Retinal pigment epithelial cell (primary cell): Measurements from ENCODE around the gene GORASP1.

Source experiments
- DNase-seq: peaks from one replicate; pipeline ENCODE4 v3.0.0-alpha.2; 2010; ENCODE audit warnings: low read depth
- H3K4me3 ChIP-seq: 2 replicates; pipeline ENCODE4 v1.5.1; 2011; ENCODE audit warnings: mild to moderate bottlenecking, low read length, control low read depth, moderate library complexity
- CTCF ChIP-seq: conservative IDR thresholded peaks from 2 replicates; pipeline ENCODE4 v1.5.1; 2011; ENCODE audit warnings: low read depth, low read length, control low read depth, inconsistent platforms

The GORASP1 gene

GRCh38 chr3:39099738-39100499, 7.5 kb downstream of the GORASP1 start:
- H3K4me3 ChIP-seq: no peak overlapping the region
- TF ChIP-seq CTCF: no peak
- no peak for DNase-seq

GRCh38 chr3:39099242-39099641, 8.2 kb downstream of the GORASP1 start:
- TF ChIP-seq CTCF: no peak
- no peak overlapping the region for H3K4me3 ChIP-seq
- DNase-seq: no peak

- no peak overlapping the region for H3K4me3 ChIP-seq
- no peak for TF ChIP-seq CTCF
- DNase-seq: no peak
Observed at GRCh38 chr3:39098473-39099000, 8.9 kb downstream of the GORASP1 start.

GRCh38 chr3:39097716-39098472, 9.5 kb downstream of the GORASP1 start:
- no peak overlapping the region for H3K4me3 ChIP-seq
- TF ChIP-seq CTCF: no peak

GRCh38 chr3:39096775-39097174, 10.7 kb downstream of the GORASP1 start:
- no peak for DNase-seq
- no peak overlapping the region for H3K4me3 ChIP-seq
- no peak for TF ChIP-seq CTCF

More at GRCh38 chr3:39097716-39098472, 9.5 kb downstream of the GORASP1 start:
- DNase-seq: no peak

GRCh38 chr3:39095778-39096177, 11.6 kb downstream of the GORASP1 start:
- H3K4me3 ChIP-seq: no peak overlapping the region
- no peak for TF ChIP-seq CTCF
- no peak for DNase-seq
